HepG2 (cell line): ENCODE results near the gene SPATA13. TPM values are rescaled to one million over a fixed set of nuclear protein-coding genes. Genes with fewer than 3 reads are reported as not detected.
A peak's percentile ranks its signal among the peaks of the same experiment; 100 is the strongest.

Experiments
- CC2D1A ChIP-seq: sonication (generic); formaldehyde crosslinking; IDR thresholded peaks from 2 replicates; pipeline ENCODE4 v1.8.1; 2023; ENCODE audit warnings: mild to moderate bottlenecking, missing genetic modification reagents
- CCAR2 ChIP-seq: fragments of 200-400 bp; formaldehyde crosslinking; optimal IDR thresholded peaks from 2 replicates; pipeline ENCODE3; 2018; ENCODE audit warnings: low read depth, mild to moderate bottlenecking, low read length, moderate library complexity
- EEA1 ChIP-seq: sonication (generic); formaldehyde crosslinking; IDR thresholded peaks from 2 replicates; pipeline ENCODE4 v1.5.1; 2020; ENCODE audit warnings: mild to moderate bottlenecking, missing genetic modification reagents, borderline replicate concordance
- FLYWCH1 ChIP-seq: sonication (generic); formaldehyde crosslinking; IDR thresholded peaks from 2 replicates; pipeline ENCODE4 v1.8.1; 2023; ENCODE audit warnings: mild to moderate bottlenecking, missing genetic modification reagents
- FOXJ3 ChIP-seq: sonication (generic); formaldehyde crosslinking; IDR thresholded peaks from 2 replicates; pipeline ENCODE4 v1.4.0; 2020; ENCODE audit warnings: missing genetic modification reagents, mild to moderate bottlenecking, borderline replicate concordance
- GATA4 ChIP-seq: sonication (generic); IDR thresholded peaks from 2 replicates; pipeline ENCODE4 v1.6.1; 2016; ENCODE audit warnings: antibody characterized with exemption, low read depth, borderline replicate concordance
- GATAD1 ChIP-seq: IDR thresholded peaks from 2 replicates; pipeline ENCODE4 v1.6.1; 2016; ENCODE audit warnings: missing genetic modification reagents, missing compliant biosample characterization
- GTF3A ChIP-seq: sonication (generic); formaldehyde crosslinking; conservative IDR thresholded peaks from 2 replicates; pipeline ENCODE4 v1.4.0; 2020; ENCODE audit warnings: mild to moderate bottlenecking, missing genetic modification reagents
- HNF4A ChIP-seq: sonication (generic); formaldehyde crosslinking; IDR thresholded peaks from 2 replicates; pipeline ENCODE4 v1.4.0; 2020; ENCODE audit warnings: missing genetic modification reagents
- SOX5 ChIP-seq: IDR thresholded peaks from 2 replicates; pipeline ENCODE4 v1.6.1; 2016; ENCODE audit warnings: borderline replicate concordance
- ZBTB10 ChIP-seq: sonication (generic); formaldehyde crosslinking; IDR thresholded peaks from 2 replicates; pipeline ENCODE4 v1.4.0; 2020; ENCODE audit warnings: missing genetic modification reagents, borderline replicate concordance
- ZNF274 ChIP-seq: sonication (generic); formaldehyde crosslinking; IDR thresholded peaks from 2 replicates; pipeline ENCODE4 v1.5.1; 2020; ENCODE audit warnings: mild to moderate bottlenecking, missing genetic modification reagents
- ZNF326 ChIP-seq: sonication (generic); formaldehyde crosslinking; IDR thresholded peaks from 2 replicates; pipeline ENCODE4 v1.4.0; 2020; ENCODE audit warnings: missing genetic modification reagents, borderline replicate concordance
- ZNF44 ChIP-seq: sonication (generic); formaldehyde crosslinking; IDR thresholded peaks from 2 replicates; pipeline ENCODE4 v1.5.1; 2020; ENCODE audit warnings: mild to moderate bottlenecking, missing genetic modification reagents
- ZNF567 ChIP-seq: sonication (generic); formaldehyde crosslinking; IDR thresholded peaks from 2 replicates; pipeline ENCODE4 v1.8.1; 2023; ENCODE audit warnings: mild to moderate bottlenecking, missing genetic modification reagents, borderline replicate concordance
- ZNF746 ChIP-seq: sonication (generic); formaldehyde crosslinking; IDR thresholded peaks from 2 replicates; pipeline ENCODE4 v1.8.0; 2022; ENCODE audit warnings: mild to moderate bottlenecking, missing genetic modification reagents
- polyA plus RNA-seq, 8 experiments: library from polyadenylated mRNA; depleted of rRNA in 3 of 8; stranded (reverse) in 7 of 8; unstranded in 1 of 8; fragments of >200 nt; fragmentation: Illumina TruSeq in 4 of 8; extraction: Trizol in 4 of 8; gene quantifications; 2 replicates each; pipeline versions ENCODE4 v1.2.1 to v1.2.3, GENCODE V29; 2011 to 2016; ENCODE audit warnings: low read depth in 4 of 8, missing spikeins in 1 of 8, mixed read lengths in 1 of 8; ENCODE audit not compliant: insufficient read depth in 1 of 8
- total RNA-seq, 5 experiments: library from RNA; depleted of rRNA; stranded (reverse); fragments of >200 nt; fragmentation: Illumina TruSeq; extraction: Trizol; gene quantifications; 2 replicates each; pipeline ENCODE4 v1.2.3, GENCODE V29; 2016; ENCODE audit warnings: low read depth in 1 of 5
- TF ChIP-seq, protein P1 (sequence below): sonication (generic); formaldehyde crosslinking; IDR thresholded peaks from 2 replicates; pipeline ENCODE4 v1.4.0; 2020; ENCODE audit warnings: missing genetic modification reagents, borderline replicate concordance
- TF ChIP-seq, protein P2 (sequence below): sonication (generic); formaldehyde crosslinking; IDR thresholded peaks from 2 replicates; pipeline ENCODE4 v1.4.0; 2020; ENCODE audit warnings: mild to moderate bottlenecking, missing genetic modification reagents
- TF ChIP-seq, protein P3 (sequence below): sonication (generic); formaldehyde crosslinking; IDR thresholded peaks from 2 replicates; pipeline ENCODE4 v1.8.0; 2022; ENCODE audit warnings: mild to moderate bottlenecking, missing genetic modification reagents, borderline replicate concordance
- TF ChIP-seq, protein P4 (sequence below): sonication (generic); IDR thresholded peaks from 2 replicates; pipeline ENCODE4 v1.6.1; 2016; ENCODE audit warnings: low read depth, borderline replicate concordance

Gene SPATA13
- total and polyA plus RNA-seq, 2 of the 13 experiments (the other 11 are each of a cell fraction or from before 2014, with no cell fraction given) = 11.3 to 14.2 TPM

DNA sequence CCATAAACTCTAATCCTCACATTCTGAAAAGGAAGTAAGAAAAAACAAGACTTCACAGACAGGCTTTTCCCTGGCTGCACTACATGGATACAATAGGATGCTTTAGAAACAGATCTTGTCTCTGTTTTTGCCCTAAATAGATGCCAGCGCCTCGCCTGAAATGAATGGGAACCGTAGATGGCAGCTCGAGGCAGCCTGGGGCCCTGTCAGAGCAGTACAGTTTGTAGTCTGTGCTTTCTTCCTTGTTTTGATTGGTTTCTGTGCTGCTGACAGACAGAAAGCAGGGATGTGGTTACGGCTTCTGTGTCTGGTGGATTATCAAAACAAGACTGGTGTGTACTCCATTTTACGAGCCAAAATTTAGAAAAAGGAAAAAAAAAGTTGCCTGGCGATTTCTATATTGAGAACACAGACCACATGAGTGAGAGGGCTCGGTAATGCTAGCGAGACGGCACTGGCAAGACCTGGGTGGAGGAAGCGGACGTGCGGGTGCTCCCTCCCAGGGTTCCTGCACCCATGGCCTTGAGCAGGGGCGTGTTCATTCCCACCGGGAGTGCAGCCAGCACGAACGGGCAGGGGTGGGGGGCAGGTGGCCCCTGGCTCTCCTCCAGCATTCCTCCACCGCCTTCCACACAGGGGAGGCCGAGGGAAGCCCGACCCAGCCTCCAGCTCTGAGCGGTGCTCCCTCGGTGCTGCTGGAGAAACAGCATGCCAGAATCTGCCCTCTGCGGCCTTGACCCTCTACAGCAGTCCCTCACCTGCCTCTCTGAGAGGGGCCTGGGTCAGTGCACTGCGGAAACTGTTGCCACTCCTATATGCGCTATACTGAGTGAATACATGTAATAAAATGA, 111.3 kb downstream of the SPATA13 start (continued):
- TF ChIP-seq ZBTB10 (CRISPR knock-in tag) (no peak), GATA4 (no peak), SOX5 (peak; percentile 49; the same call in 1 of the 2 replicates), GATAD1 (CRISPR knock-in tag) (no peak; the same call in 1 of the 2 replicates), ZNF567 (no peak), CC2D1A (CRISPR knock-in tag) (no peak), FLYWCH1 (no peak), ZNF746 (CRISPR knock-in tag) (no peak), GTF3A (CRISPR knock-in tag) (no peak), ZNF274 (no peak), CCAR2 (no peak), FOXJ3 (CRISPR knock-in tag) (0 out of 2 replicates have a peak, but pooled peaks have one; percentile 41), HNF4A (CRISPR knock-in tag) (peak; percentile 65), ZNF44 (CRISPR knock-in tag) (no peak), ZNF326 (CRISPR knock-in tag) (no peak), EEA1 (CRISPR knock-in tag) (no peak)
- TF ChIP-seq, protein P1, sequence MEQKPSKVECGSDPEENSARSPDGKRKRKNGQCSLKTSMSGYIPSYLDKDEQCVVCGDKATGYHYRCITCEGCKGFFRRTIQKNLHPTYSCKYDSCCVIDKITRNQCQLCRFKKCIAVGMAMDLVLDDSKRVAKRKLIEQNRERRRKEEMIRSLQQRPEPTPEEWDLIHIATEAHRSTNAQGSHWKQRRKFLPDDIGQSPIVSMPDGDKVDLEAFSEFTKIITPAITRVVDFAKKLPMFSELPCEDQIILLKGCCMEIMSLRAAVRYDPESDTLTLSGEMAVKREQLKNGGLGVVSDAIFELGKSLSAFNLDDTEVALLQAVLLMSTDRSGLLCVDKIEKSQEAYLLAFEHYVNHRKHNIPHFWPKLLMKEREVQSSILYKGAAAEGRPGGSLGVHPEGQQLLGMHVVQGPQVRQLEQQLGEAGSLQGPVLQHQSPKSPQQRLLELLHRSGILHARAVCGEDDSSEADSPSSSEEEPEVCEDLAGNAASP (CRISPR knock-in tag) = 0 out of 2 replicates have a peak, but pooled peaks have one; percentile 47
- TF ChIP-seq, protein P2, sequence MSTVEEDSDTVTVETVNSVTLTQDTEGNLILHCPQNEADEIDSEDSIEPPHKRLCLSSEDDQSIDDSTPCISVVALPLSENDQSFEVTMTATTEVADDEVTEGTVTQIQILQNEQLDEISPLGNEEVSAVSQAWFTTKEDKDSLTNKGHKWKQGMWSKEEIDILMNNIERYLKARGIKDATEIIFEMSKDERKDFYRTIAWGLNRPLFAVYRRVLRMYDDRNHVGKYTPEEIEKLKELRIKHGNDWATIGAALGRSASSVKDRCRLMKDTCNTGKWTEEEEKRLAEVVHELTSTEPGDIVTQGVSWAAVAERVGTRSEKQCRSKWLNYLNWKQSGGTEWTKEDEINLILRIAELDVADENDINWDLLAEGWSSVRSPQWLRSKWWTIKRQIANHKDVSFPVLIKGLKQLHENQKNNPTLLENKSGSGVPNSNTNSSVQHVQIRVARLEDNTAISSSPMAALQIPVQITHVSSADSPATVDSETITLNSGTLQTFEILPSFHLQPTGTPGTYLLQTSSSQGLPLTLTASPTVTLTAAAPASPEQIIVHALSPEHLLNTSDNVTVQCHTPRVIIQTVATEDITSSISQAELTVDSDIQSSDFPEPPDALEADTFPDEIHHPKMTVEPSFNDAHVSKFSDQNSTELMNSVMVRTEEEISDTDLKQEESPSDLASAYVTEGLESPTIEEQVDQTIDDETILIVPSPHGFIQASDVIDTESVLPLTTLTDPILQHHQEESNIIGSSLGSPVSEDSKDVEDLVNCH (CRISPR knock-in tag) = no peak
- TF ChIP-seq, protein P3, sequence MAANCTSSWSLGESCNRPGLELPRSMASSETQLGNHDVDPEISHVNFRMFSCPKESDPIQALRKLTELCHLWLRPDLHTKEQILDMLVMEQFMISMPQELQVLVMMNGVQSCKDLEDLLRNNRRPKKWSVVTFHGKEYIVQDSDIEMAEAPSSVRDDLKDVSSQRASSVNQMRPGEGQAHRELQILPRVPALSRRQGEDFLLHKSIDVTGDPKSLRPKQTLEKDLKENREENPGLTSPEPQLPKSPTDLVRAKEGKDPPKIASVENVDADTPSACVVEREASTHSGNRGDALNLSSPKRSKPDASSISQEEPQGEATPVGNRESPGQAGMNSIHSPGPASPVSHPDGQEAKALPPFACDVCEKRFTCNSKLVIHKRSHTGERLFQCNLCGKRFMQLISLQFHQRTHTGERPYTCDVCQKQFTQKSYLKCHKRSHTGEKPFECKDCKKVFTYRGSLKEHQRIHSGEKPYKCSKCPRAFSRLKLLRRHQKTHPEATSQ (CRISPR knock-in tag) = no peak
- TF ChIP-seq, protein P4, sequence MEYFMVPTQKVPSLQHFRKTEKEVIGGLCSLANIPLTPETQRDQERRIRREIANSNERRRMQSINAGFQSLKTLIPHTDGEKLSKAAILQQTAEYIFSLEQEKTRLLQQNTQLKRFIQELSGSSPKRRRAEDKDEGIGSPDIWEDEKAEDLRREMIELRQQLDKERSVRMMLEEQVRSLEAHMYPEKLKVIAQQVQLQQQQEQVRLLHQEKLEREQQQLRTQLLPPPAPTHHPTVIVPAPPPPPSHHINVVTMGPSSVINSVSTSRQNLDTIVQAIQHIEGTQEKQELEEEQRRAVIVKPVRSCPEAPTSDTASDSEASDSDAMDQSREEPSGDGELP = peak; percentile 54; the same call in 1 of the 2 replicates
